GM12892 (cell line): Measurements from ENCODE around the gene SNCG.

Experiments used
- DNase-seq: peaks from one replicate; pipeline ENCODE4 v3.0.0; 2011; ENCODE audit not compliant: insufficient read length
- FAIRE-seq: peaks from 2 replicates; lab custom pipeline; 2011; peaks lifted over from hg19 to GRCh38; lab: Jason Lieb, UNC
- POLR2A ChIP-seq: IDR thresholded peaks from 2 replicates; pipeline ENCODE4 v1.6.1; 2011; ENCODE audit warnings: low read depth, low read length, control low read depth
- POLR2AphosphoS5 ChIP-seq: IDR thresholded peaks from 2 replicates; pipeline ENCODE4 v1.6.1; 2011; ENCODE audit warnings: low read depth, low read length, control low read depth
- TAF1 ChIP-seq: IDR thresholded peaks from 2 replicates; pipeline ENCODE4 v1.6.1; 2011; ENCODE audit warnings: low read depth, mild to moderate bottlenecking, control low read depth, low read length, borderline replicate concordance

Gene SNCG

GRCh38 chr10:86965986-86966654 lies 7.7 kb downstream of the SNCG start:
- FAIRE-seq, result no peak

DNA sequence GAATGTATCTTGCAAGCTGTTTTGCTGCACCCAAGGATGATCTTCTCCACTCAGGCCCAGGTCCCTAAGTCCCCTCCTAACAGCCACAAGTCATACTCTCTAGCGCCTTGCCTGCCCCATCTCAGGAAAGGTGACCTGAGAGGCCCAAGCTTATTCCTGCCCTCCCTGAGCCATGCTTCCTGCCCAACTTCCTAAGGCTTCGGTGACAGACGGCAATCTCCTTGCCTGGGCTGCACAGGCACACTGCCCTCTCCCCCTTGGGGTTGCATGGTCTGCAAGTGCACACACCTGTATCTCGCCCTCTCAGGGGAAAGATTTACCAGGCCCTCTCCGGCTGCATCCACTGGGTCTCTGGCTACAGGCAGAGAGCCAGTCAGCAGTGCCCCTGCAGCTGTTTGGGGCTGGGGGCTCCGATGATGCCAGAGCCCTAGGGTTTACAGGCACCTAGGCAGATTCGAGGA lies 9.1 kb downstream of the SNCG start:
- no peak for FAIRE-seq
- no peak for TF ChIP-seq POLR2AphosphoS5
- no peak for TF ChIP-seq TAF1
- TF ChIP-seq POLR2A, result no peak
- no peak for DNase-seq

More at GRCh38 chr10:86965986-86966654, 7.7 kb downstream of the SNCG start:
- no peak for DNase-seq
- peak; percentile 58 for TF ChIP-seq POLR2A
- no peak for TF ChIP-seq POLR2AphosphoS5
- TF ChIP-seq TAF1, result no peak

DNA sequence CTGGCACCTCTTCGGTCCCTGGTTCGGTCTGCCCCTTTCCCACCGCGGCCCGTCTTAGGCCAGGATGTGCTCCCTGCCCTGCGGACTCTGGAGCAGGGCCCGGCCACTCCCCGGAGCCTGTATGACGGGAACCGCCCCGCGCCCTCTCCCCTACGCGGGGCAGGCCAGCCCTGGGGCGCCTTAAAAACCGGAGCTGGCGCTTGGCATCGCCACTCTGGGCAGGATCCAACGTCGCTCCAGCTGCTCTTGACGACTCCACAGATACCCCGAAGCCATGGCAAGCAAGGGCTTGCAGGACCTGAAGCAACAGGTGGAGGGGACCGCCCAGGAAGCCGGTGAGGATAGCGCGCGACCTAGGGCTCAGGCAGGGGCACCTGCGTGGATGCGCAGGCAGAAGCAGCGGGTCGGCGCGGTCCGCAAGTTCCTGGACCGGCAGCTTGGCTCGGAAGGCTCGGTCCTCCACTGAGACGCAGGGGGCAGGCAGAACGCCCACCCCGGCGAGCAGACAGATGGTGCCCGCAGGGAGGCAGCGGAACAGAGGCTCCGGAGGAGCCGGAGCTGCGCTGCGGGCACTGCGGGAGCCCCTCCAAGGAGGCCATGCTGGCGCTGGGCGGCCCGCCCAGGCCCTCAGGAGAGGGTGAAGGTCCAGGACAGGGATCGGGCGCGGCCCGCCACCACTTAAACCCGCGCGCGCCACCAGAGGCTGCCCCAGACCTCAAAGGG lies 10.0 kb downstream of the SNCG start, which contains the start of gene ADIRF:
TSS of gene ADIRF (plus strand) at position 212 of the 723 bp plus-strand sequence. CDS start at position 275, 63 bp downstream.
- DNase-seq (no peak), FAIRE-seq (no peak)
- TF ChIP-seq POLR2A (no peak), POLR2AphosphoS5 (no peak), TAF1 (no peak)

DNA sequence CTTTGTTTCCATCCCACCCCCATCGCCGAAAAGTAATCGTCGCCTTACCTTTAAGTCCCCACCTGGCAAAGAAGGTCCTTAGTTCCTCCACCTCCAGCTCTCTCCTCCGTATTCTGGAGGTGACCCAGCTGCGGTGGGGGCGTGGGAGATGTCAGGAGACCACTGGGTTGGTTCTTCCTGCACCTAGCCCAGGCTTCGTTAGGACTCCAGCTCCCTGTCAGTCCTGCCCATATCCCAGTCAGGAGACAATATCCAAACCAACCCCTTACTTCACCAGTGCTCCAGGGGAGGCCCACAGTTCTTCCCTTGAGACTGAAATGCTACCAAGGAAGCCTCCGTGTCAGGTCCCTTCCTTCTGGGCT lies 10.6 kb downstream of the SNCG start:
- no peak for TF ChIP-seq TAF1
- no peak for TF ChIP-seq POLR2AphosphoS5
- no peak for TF ChIP-seq POLR2A
- DNase-seq (no peak), FAIRE-seq (no peak)

DNA sequence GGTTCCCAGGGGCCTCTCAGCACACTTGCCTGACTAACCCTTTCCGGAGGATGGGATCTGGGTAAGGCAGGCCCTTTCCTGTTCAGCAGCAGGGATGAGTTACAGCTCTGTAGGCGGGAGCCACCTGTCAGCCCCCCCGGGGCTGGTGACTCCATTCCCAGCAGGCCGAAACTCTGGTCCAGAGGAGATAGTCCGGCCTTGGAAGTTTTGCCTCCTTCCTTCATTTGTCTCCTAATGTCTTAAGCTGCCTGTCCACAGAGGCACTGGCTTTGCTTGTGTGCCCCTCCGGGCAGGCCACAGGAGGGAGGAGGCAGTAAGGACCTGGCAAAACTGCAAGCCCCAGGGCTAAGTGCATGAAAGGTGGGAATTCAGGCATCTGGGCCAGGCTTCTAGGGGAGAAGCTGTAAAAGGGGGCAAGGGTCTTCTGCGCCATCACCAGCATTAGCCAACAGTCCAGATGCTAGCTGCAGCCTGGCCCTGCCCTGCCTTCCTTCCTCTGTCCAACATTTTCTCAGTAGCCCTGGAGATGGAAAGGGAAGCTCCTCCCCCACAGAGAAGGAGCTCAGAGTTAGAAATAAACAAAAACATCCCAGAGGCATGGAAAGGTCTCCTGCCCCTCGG lies 11.1 kb downstream of the SNCG start:
- no peak for TF ChIP-seq POLR2AphosphoS5
- no peak for TF ChIP-seq POLR2A
- no peak for TF ChIP-seq TAF1
- FAIRE-seq, result no peak
- no peak for DNase-seq

DNA sequence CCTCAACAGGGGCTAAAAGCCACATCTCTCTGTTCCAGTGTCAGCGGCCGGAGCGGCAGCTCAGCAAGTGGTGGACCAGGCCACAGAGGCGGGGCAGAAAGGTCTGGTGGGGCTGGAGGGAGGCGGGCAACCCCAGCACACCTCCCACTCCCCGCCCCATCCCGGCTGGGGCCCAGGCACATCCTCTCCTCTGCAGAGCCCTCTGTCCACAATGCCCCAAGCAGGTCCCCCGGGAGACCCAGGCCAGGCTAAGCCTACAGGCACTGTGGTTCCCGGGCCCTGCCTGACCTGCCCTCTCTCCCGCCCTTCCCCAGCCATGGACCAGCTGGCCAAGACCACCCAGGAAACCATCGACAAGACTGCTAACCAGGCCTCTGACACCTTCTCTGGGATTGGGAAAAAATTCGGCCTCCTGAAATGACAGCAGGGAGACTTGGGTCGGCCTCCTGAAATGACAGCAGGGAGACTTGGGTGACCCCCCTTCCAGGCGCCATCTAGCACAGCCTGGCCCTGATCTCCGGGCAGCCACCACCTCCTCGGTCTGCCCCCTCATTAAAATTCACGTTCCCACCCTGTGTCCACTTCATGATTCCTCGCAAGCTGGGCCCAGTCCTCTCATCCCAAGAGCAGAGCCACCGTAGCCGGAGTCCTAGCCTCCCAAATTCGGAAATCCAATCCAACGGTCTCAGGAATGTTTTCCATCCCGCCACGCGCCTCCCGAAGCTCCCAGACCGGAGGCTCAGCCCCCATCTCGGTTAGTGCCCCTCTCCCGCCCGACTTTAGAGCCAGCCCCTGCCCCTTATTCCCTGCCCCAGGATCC lies 12.0 kb downstream of the SNCG start:
- DNase-seq (no peak), FAIRE-seq (peak; percentile 68)
- no peak for TF ChIP-seq TAF1
- no peak for TF ChIP-seq POLR2A
- TF ChIP-seq POLR2AphosphoS5, result no peak

DNA sequence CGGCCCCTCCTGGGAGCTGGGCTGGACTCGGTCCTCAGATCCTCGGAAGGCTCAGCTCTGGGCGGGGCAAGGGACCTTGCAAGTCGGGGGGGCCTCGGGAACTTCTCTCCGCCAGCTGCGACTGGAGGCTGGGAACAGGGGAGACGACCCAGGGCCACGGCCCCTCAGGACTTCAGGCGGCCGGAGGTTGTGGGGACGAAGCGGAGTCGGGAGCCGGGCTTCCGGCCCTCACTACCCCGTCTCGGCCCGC lies 12.5 kb downstream of the SNCG start:
- FAIRE-seq (peak; percentile 24), DNase-seq (no peak)
- TF ChIP-seq POLR2A (peak; percentile 69; the same call in 1 of the 2 replicates), TAF1 (peak; percentile 10; the same call in 1 of the 2 replicates), POLR2AphosphoS5 (peak; percentile 63; the same call in 1 of the 2 replicates)

DNA sequence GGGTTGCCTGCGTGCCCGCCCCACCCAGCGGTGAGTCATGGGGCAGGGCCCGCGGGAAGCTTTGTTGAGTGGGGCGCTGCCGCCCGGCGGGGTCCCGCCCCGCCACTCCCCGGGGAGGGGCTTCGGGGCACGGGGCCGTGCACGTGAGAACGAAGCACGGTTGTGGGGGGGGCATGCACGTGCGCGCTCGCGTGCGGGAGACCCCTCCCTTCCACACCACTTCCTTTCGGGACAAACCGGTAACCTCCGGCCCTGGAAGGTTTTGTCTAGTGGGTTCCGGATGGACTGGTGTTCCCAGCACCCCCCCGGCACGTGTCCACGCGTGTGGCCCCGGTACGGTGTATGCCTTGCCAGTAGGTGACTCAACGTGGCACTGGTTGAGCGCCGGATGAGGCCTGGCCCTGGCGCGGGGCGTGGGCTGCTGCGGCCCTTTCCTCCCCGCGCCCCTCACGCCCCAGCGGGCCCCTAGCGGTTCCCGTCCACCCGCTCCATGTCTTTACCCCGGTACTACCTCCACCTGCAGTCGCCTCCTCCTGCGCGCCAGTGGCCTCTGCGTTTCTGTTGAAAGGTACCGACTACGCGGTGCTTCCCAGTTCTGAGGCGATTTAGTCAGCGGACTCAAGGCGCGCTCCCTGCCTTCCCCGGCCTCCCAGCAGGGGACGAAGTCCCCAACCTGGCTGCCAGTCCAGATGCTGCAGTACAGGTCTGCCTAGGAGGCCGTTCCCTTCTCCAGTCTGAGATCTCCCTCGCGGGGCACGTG lies 13.0 kb downstream of the SNCG start:
- DNase-seq (peak; percentile 86), FAIRE-seq (peak; percentile 93)
- TF ChIP-seq TAF1, result 0 out of 2 replicates have a peak, but pooled peaks have one; percentile 3
- no peak for TF ChIP-seq POLR2AphosphoS5
- peak; percentile 7; the same call in 1 of the 2 replicates for TF ChIP-seq POLR2A

DNA sequence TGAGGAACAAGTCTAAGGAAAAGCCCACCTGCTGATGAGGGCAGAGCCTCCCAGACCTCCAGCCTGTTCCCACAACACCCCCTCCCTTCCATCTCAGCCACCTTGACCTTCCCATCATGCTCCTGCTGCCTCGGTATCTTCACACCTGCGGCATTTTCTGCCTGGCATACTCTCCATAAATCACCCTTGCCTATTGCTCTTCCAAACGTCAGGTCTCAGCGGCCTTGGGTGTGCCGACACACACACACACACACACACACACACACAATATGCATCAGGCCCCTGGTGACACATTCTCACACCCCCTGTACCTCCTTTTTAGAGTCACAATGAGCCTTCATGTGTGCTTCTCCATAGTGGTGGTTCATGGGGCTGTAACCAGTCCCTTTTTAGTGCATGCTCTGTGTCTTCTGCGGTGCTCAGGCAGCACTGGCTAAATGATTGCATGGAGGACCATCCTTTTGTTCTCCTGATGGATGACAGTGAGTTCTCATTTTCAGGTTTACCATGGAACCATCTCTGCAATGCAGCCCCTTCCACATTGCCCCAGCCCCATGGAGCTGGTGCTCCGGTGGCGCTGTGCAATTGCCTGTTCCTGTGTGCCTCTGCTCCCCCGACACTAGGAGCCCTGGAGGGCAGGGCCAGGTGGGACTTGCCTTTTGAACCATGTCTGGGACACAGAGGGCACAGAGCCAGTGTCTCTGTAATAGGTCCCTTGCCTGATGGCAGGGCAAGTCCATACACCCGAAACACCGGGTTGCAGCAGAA lies 14.4 kb downstream of the SNCG start:
- no peak for FAIRE-seq
- TF ChIP-seq TAF1, result no peak
- TF ChIP-seq POLR2AphosphoS5, result no peak
- TF ChIP-seq POLR2A, result no peak

More for the DNA sequence above, 14.4 kb downstream of the SNCG start:
- DNase-seq, result no peak
